DMS114 treated with DMSO at 0.1 percent for 48 hours (cell line): Measurements from ENCODE around the gene UBTD2.
"Not testable (repeated sequence)": the region's sequence is repeated elsewhere in the genome, so short reads cannot be mapped to it uniquely, and the experiment has no call there.

Source experiments
- DNase-seq: peaks from one replicate; lab custom pipeline; 2025; ENCODE audit not compliant: unreplicated experiment; lab: John Stamatoyannopoulos, UW

Gene UBTD2

GRCh38 chr5:172197775-172198174 is 85.8 kb downstream of the UBTD2 start:
- DNase-seq: not testable (repeated sequence)

- no peak for DNase-seq
Observed at GRCh38 chr5:172194985-172195774, 88.4 kb downstream of the UBTD2 start.

- DNase-seq: no peak
Observed at GRCh38 chr5:172193872-172194271, 89.7 kb downstream of the UBTD2 start, which contains the start of gene EFCAB9. TSS of gene EFCAB9 (plus strand) at chr5:172194172. CDS start at chr5:172194173, 1 bp downstream.

GRCh38 chr5:172189693-172190296 is 93.8 kb downstream of the UBTD2 start:
- no peak for DNase-seq

GRCh38 chr5:172188893-172189692 is 94.5 kb downstream of the UBTD2 start:
- DNase-seq: peak; percentile 14

- peak; percentile 77 for DNase-seq
Observed at GRCh38 chr5:172188033-172188892, 95.3 kb downstream of the UBTD2 start, which contains the start of gene STK10. TSS of gene STK10 (minus strand) at chr5:172188224. CDS start at chr5:172188042, 182 bp downstream.

GRCh38 chr5:172187118-172188032 is 96.2 kb downstream of the UBTD2 start:
- peak; percentile 33 for DNase-seq

GRCh38 chr5:172186114-172186695 is 97.4 kb downstream of the UBTD2 start:
- no peak for DNase-seq

- no peak for DNase-seq
Observed at GRCh38 chr5:172185096-172185461, 98.5 kb downstream of the UBTD2 start.

- no peak for DNase-seq
Observed at GRCh38 chr5:172183881-172184280, 99.7 kb downstream of the UBTD2 start.

- DNase-seq: no peak
Observed at GRCh38 chr5:172182291-172182690, 101.3 kb downstream of the UBTD2 start.

- DNase-seq: no peak
Observed at GRCh38 chr5:172180936-172181335, 102.6 kb downstream of the UBTD2 start.

- no peak for DNase-seq
Observed at GRCh38 chr5:172178991-172179989, 104.3 kb downstream of the UBTD2 start.

GRCh38 chr5:172178301-172178987 is 105.1 kb downstream of the UBTD2 start:
- no peak for DNase-seq

GRCh38 chr5:172177176-172177575 is 106.4 kb downstream of the UBTD2 start:
- DNase-seq: no peak

- DNase-seq: no peak
Observed at GRCh38 chr5:172175263-172175719, 108.3 kb downstream of the UBTD2 start.

- DNase-seq: no peak
Observed at GRCh38 chr5:172173564-172174153, 109.9 kb downstream of the UBTD2 start.
